ENCODE data around the gene MYO3B. TPM values are rescaled to one million over a fixed set of nuclear protein-coding genes. Genes with fewer than 3 reads are reported as not detected.

Gene MYO3B
- total RNA-seq, 1 donor from 2014 or later: 27.3 TPM

DNA sequence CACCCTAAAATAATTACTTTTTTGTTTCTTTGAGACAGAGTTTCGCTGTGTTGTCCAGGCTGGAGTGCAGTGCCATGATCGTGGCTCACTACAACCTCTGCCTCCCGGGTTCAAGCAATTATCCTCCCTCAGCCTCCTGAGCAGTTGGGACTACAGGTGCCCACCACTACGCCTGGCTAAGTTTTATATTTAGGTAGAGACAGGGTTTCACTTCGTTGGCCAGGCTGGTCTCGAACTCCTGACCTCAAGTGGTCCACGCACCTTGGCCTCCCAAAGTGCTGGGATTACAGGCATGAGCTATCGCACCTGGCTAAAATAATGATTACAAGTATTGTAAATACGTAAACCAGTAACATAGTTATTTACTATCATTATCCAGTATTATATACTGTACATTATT is 279.8 kb downstream of the MYO3B start:
- Histone ChIP-seq H4K20me1 (ENCODE audit: low read depth) (no peaks in the 10 kb centered on the region), H3K27me3 (no peaks in the 10 kb centered on the region), H3K4me1 (peaks cover 20% of the 10 kb centered on the region), H3K36me3 (peaks cover 3% of the 10 kb centered on the region), H3K9ac (no peak overlapping the region), H3K79me2 (ENCODE audit: low read depth) (no peaks in the 10 kb centered on the region), H3K27ac (no peak overlapping the region), H3K9me3 (ENCODE audit: low read depth) (no peaks in the 10 kb centered on the region), H3K4me2 (no peak overlapping the region), H2AFZ (replicated peaks) (no peak overlapping the region), H3F3A (ENCODE audit: low read depth) (peaks cover 8% of the 10 kb centered on the region), H3K4me3 (no peak overlapping the region)
- peaks cover 5% of the 10 kb centered on the region for H3K27me3 Mint-ChIP-seq (ENCODE audit: insufficient read depth, low read depth)
- H3K4me3 Mint-ChIP-seq: no peak overlapping the region
- H3K9me3 Mint-ChIP-seq: peaks cover 23% of the 10 kb centered on the region
- DNase-seq (ENCODE audit: low spot score): no peak
- H3K4me1 Mint-ChIP-seq: peaks cover 15% of the 10 kb centered on the region
- peaks cover 10% of the 10 kb centered on the region for H3K36me3 Mint-ChIP-seq
- no peak overlapping the region for H3K27ac Mint-ChIP-seq
- TF ChIP-seq EZH2 (IDR thresholded peaks at IDR 0.05) (no peak), EZH2phosphoT487 (IDR thresholded peaks at IDR 0.05) (no peak)
- TF ChIP-seq, protein P1, sequence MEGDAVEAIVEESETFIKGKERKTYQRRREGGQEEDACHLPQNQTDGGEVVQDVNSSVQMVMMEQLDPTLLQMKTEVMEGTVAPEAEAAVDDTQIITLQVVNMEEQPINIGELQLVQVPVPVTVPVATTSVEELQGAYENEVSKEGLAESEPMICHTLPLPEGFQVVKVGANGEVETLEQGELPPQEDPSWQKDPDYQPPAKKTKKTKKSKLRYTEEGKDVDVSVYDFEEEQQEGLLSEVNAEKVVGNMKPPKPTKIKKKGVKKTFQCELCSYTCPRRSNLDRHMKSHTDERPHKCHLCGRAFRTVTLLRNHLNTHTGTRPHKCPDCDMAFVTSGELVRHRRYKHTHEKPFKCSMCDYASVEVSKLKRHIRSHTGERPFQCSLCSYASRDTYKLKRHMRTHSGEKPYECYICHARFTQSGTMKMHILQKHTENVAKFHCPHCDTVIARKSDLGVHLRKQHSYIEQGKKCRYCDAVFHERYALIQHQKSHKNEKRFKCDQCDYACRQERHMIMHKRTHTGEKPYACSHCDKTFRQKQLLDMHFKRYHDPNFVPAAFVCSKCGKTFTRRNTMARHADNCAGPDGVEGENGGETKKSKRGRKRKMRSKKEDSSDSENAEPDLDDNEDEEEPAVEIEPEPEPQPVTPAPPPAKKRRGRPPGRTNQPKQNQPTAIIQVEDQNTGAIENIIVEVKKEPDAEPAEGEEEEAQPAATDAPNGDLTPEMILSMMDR (IDR thresholded peaks at IDR 0.05): no peak

DNA sequence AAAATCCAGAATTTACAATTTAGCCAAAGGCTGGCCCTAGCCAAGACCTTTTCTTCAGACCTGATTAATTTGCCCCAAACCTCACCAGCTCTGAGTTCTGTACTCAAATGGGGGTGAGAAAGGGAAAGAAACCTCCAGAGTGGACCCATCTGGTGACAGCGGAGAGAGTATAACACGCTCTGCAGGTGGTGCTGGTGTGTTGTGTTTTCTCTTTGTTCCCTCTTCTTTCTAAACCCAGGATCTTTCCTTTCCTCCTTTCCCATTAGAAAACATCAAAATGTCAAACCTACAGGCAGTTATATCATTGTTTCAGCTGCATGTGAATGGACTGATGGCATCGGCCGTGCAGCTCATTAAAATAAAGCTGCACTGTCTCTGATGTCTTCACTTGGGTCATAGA is 283.9 kb downstream of the MYO3B start:
- no peaks in the 10 kb centered on the region for H4K20me1 ChIP-seq (ENCODE audit: low read depth)
- peak; percentile 20 for DNase-seq (ENCODE audit: low spot score)
- H3K4me1 ChIP-seq: peaks cover 9% of the 10 kb centered on the region
- Mint-ChIP-seq H3K4me3 (no peak overlapping the region), H3K9me3 (peaks cover 14% of the 10 kb centered on the region), H3K27me3 (ENCODE audit: insufficient read depth, low read depth) (peaks cover 2% of the 10 kb centered on the region), H3K36me3 (peaks cover 5% of the 10 kb centered on the region), H3K4me1 (peaks cover 16% of the 10 kb centered on the region), H3K27ac (no peak overlapping the region)
- TF ChIP-seq EZH2phosphoT487 (IDR thresholded peaks at IDR 0.05): no peak
- TF ChIP-seq, protein P1 (IDR thresholded peaks at IDR 0.05): peak; percentile 17
- H3K4me2 ChIP-seq: no peak overlapping the region
- no peaks in the 10 kb centered on the region for H3K27me3 ChIP-seq
- no peak overlapping the region for H3K9ac ChIP-seq
- peak overlapping the region; percentile 31 for H2AFZ ChIP-seq (replicated peaks)
- no peak overlapping the region for H3K27ac ChIP-seq
- peaks cover 8% of the 10 kb centered on the region for H3F3A ChIP-seq (ENCODE audit: low read depth)
- H3K9me3 ChIP-seq (ENCODE audit: low read depth): no peaks in the 10 kb centered on the region
- no peaks in the 10 kb centered on the region for H3K79me2 ChIP-seq (ENCODE audit: low read depth)
- H3K4me3 ChIP-seq: no peak overlapping the region
- no peaks in the 10 kb centered on the region for H3K36me3 ChIP-seq

DNA sequence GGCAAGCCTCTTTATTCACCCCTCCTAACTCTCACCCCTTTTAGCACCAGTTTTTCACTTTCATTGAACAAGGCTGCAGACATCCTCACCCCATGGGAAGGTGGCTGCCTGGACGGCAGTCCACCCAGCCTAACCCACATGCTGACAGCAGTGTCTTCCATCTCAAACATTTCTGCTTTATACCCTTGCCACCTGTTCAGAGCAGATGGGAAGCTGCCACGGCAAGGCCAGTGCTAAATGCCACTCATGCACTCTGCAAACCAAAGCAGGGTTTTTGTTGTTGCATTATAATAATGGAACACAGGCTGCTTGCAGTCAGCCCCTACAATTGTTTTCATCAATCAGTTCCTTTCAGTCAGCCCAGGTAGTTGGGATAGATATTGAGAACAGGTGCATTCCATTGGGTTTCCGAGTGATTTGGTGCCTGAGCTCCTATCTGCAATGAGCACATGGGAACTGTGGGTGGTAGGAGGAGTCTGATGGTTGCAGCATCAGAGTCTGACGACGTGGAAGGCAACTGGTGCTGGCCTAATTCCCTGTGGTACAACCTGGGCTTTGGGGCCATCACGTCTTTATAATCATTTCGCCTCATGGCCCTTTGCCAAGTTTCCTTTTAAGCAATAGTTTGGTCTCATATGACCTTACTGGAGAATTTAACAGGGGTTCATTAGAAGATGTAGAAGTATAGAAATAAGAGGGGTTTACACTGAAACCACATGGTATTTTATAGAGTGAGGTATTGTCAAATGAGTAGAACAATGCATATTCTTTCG is 284.7 kb downstream of the MYO3B start:
- TF ChIP-seq, protein P1 (IDR thresholded peaks at IDR 0.05): no peak
- TF ChIP-seq EZH2phosphoT487 (IDR thresholded peaks at IDR 0.05) (no peak), EZH2 (IDR thresholded peaks at IDR 0.05) (no peak)
- no peaks in the 10 kb centered on the region for H3K36me3 ChIP-seq
- H3F3A ChIP-seq (ENCODE audit: low read depth): peaks cover 8% of the 10 kb centered on the region
- peaks cover 21% of the 10 kb centered on the region for H3K4me1 Mint-ChIP-seq
- no peak overlapping the region for H3K4me3 ChIP-seq
- no peak overlapping the region for H3K4me3 Mint-ChIP-seq
- H3K4me2 ChIP-seq: no peak overlapping the region
- H3K27me3 Mint-ChIP-seq (ENCODE audit: insufficient read depth, low read depth): peaks cover 2% of the 10 kb centered on the region
- H3K9me3 ChIP-seq (ENCODE audit: low read depth): no peaks in the 10 kb centered on the region
- no peaks in the 10 kb centered on the region for H3K79me2 ChIP-seq (ENCODE audit: low read depth)
- peak overlapping the region; percentile 31 for H2AFZ ChIP-seq (replicated peaks)
- DNase-seq (ENCODE audit: low spot score): no peak
- peaks cover 16% of the 10 kb centered on the region for H3K4me1 ChIP-seq
- no peaks in the 10 kb centered on the region for H3K27me3 ChIP-seq
- H4K20me1 ChIP-seq (ENCODE audit: low read depth): no peaks in the 10 kb centered on the region
- H3K27ac ChIP-seq: no peak overlapping the region
- H3K9me3 Mint-ChIP-seq: peaks cover 14% of the 10 kb centered on the region
- no peak overlapping the region for H3K9ac ChIP-seq
- no peak overlapping the region for H3K27ac Mint-ChIP-seq
- peaks cover 5% of the 10 kb centered on the region for H3K36me3 Mint-ChIP-seq
